ENCODE measurements around the gene SFTPA2.
"Not testable (repeated sequence)": the region's sequence is repeated elsewhere in the genome, so short reads cannot be mapped to it uniquely, and the experiment has no call there.

- TF ChIP-seq EZH2 (IDR thresholded peaks at IDR 0.05; ENCODE audit: insufficient read depth, poor library complexity, severe bottlenecking); EZH2phosphoT487 (IDR thresholded peaks at IDR 0.05; ENCODE audit: insufficient read depth, low read depth): not testable (repeated sequence)
Measured at GRCh38 chr10:79509306-79509933, 50.8 kb downstream of the SFTPA2 start.
